CD4-positive, alpha-beta T cell treated with Interleukin-2 at 100 ng/mL for 4 hours (primary cell): ENCODE data around the gene TMEM82.

Source experiments
- DNase-seq: peaks from one replicate; pipeline ENCODE4 v3.0.0-alpha.2; 2020; ENCODE audit warnings: low spot score

TMEM82 gene

GRCh38 chr1:15756143-15757015 is 14.1 kb downstream of the TMEM82 start:
- DNase-seq: no peak

DNA sequence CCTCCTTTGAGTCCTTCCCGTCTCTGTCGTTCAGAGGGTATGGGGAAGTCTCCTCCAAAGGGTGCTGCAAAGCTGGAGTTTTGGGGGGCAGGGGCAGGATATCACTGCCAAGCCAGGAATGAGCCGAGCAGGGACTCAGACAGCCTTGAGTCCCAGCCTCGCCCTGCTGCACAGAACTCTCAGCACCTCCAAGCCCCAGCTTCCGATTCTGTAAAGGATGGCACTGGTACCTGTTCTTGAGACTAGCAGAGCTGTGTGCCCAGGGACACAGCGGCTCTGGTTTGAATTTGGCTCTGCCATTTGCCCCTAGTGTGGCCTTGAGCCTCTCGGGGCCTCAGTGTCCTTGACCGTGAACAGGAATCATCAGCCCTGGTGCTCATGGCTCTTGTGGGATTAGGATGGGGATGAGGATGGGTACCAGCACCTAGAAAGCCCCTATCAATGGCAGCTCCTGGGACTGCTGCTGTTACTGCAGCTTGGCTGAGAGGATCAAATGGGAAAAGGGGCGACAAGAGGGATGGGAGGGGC is 14.8 kb downstream of the TMEM82 start:
- DNase-seq: no peak

- DNase-seq: no peak
These were observed 15.5 kb downstream of the TMEM82 start for GRCh38 chr1:15757575-15758342.

GRCh38 chr1:15758343-15758931 is 16.1 kb downstream of the TMEM82 start, which contains the start of gene FBLIM1:
Gene FBLIM1, plus strand, starts transcription at chr1:15758795. Its CDS starts 6,189 bp downstream, at chr1:15764984.
- DNase-seq: no peak

DNA sequence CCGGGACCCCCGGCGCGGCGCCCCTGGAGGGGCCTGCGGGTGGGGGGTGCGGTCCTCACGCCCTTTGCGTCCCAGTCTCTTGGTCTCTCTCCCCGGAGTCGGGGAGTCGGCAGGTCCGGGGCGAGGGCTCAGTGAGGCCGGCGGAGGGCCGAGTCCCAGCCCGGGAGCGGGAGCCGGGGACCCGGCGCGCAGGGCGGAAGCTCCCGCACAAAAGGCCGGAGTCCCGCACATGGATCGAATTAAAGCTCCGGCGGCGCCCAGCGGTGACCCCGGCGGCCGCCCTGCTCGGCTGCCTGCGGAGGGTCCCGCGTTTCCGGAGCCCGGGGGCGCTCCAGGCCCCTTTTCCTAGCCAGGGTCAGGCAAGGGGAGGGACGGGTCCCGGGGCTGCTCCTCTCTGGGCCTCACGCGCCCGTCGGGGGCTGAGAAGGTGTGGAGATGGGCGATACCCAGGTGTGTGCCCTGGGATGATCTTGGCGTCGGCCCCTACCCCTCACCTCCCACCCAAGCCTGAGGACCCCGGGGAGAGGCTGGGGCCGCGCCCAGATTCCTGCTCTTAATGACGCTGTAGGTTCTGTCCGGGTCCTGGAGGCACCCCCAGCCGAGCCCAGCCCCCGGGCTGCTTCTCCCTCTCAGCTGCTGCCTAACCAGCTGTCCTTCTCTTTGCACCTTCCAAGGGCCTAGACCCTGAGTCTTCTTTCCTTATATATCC is 16.8 kb downstream of the TMEM82 start:
- DNase-seq: no peak

- DNase-seq: no peak
These were observed 18.4 kb downstream of the TMEM82 start for GRCh38 chr1:15760520-15761211.

GRCh38 chr1:15761366-15762128 is 19.2 kb downstream of the TMEM82 start:
- DNase-seq: no peak

GRCh38 chr1:15762546-15762945 is 20.2 kb downstream of the TMEM82 start:
- DNase-seq: no peak

- no peak for DNase-seq
These were observed 22.0 kb downstream of the TMEM82 start for GRCh38 chr1:15764269-15764764.

DNA sequence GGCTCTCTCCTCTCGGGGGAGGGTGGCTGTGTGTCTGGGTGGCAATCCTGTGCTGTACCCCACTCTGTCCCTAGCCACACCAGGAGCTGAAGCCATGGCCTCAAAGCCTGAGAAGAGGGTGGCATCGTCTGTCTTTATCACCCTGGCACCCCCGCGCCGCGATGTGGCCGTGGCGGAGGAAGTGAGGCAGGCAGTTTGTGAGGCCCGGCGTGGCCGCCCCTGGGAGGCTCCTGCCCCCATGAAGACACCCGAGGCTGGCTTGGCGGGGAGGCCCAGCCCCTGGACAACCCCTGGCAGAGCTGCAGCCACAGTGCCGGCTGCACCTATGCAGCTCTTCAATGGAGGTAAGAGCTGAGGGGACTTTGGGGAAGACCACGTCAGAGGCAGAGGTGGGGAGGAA is 22.6 kb downstream of the TMEM82 start:
- no peak for DNase-seq

GRCh38 chr1:15765495-15766194 is 23.3 kb downstream of the TMEM82 start:
- no peak for DNase-seq

GRCh38 chr1:15767941-15768340 is 25.6 kb downstream of the TMEM82 start:
- no peak for DNase-seq

GRCh38 chr1:15768388-15768787 is 26.1 kb downstream of the TMEM82 start:
- DNase-seq: no peak

- no peak for DNase-seq
These were observed 28.1 kb downstream of the TMEM82 start for GRCh38 chr1:15770313-15770962.

GRCh38 chr1:15771836-15772515 is 29.7 kb downstream of the TMEM82 start:
- DNase-seq: no peak

DNA sequence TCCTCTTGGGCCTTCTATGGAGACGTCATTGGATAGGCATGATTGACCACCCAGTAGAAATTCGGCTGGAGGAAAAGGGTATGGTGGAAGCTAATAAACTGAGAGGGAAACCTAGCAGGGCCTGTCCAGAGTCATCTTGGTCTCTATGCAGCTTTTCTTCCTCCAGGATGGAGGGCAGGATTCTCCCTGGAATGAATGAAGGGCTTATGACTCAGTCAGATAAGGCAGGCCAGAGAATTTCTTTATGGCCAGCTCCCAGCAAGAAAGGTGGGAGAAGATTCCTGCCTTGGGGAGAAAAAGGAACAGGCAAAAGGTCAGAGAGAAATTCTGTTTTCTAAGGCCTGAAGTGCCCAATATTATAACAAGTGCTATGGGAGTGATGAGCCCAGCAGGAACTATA is 33.4 kb downstream of the TMEM82 start:
- no peak for DNase-seq

GRCh38 chr1:15777909-15778707 is 35.8 kb downstream of the TMEM82 start:
- DNase-seq: no peak

DNA sequence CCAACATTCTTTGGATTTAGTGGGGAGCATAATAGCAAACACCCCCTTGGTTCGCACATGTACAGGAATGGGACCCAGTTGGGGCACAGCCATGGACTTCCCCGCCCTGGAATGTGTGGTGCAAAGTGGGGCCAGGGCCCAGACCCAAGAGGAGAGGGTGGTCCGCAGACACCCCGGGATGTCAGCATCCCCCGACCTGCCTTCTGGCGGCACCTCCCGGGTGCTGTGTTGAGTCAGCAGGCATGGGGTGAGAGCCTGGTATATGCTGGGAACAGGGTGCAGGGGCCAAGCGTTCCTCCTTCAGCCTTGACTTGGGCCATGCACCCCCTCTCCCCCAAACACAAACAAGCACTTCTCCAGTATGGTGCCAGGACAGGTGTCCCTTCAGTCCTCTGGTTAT is 43.4 kb downstream of the TMEM82 start:
- no peak for DNase-seq
